HG02759 (cell line): ENCODE data around the gene MTHFD2.

Experiments used
- ATAC-seq: cut with Tn5 transposase; IDR thresholded peaks from one replicate; pipeline ENCODE4 v1.9.1; 2021; ENCODE audit warnings: mild to moderate bottlenecking, moderate library complexity; ENCODE audit not compliant: unreplicated experiment

Gene MTHFD2

GRCh38 chr2:74260495-74260894 is 62.1 kb downstream of the MTHFD2 start:
- no peak for ATAC-seq

- ATAC-seq = no peak
Measured at GRCh38 chr2:74261204-74261864, 62.9 kb downstream of the MTHFD2 start.

- ATAC-seq = no peak
Measured at GRCh38 chr2:74262681-74263080, 64.3 kb downstream of the MTHFD2 start.

- ATAC-seq = no peak
Measured at GRCh38 chr2:74264281-74264680, 65.9 kb downstream of the MTHFD2 start.

- no peak for ATAC-seq
Measured at GRCh38 chr2:74267068-74267467, 68.7 kb downstream of the MTHFD2 start.
